Muscle layer of colon (tissue), 2 donors: Measurements from ENCODE around the gene DAPK1.

Experiments
- H3K27ac ChIP-seq: one replicate; pipeline ENCODE4 v1.7.0; 2013; ENCODE audit warnings: low read depth, mild to moderate bottlenecking, low read length, moderate library complexity
- H3K27me3 ChIP-seq, 2 donors: one replicate each; pipeline ENCODE4 v1.7.0; 2013; ENCODE audit warnings: low read length in 2 of 2, mild to moderate bottlenecking in 2 of 2; ENCODE audit not compliant: insufficient read depth in 2 of 2, control insufficient read depth in 1 of 2
- H3K36me3 ChIP-seq: one replicate; pipeline ENCODE4 v1.7.0; 2013; ENCODE audit warnings: mild to moderate bottlenecking, low read length; ENCODE audit not compliant: insufficient read depth
- H3K4me1 ChIP-seq: one replicate; pipeline ENCODE4 v1.7.0; 2013; ENCODE audit warnings: mild to moderate bottlenecking, low read length; ENCODE audit not compliant: insufficient read depth
- H3K4me3 ChIP-seq, 2 donors: one replicate each; pipeline ENCODE4 v1.7.0; 2013; ENCODE audit warnings: low read length in 2 of 2, low read depth in 1 of 2, mild to moderate bottlenecking in 1 of 2, moderate library complexity in 1 of 2
- H3K9ac ChIP-seq: one replicate; pipeline ENCODE4 v1.7.0; 2013; ENCODE audit warnings: low read length
- H3K9me3 ChIP-seq: one replicate; pipeline ENCODE4 v1.7.0; 2013; ENCODE audit warnings: mild to moderate bottlenecking, low read length
- donor health status: abdominal sarcoma.
- donor health status: Adenocarcinoma of cecum.

DAPK1 gene

DNA sequence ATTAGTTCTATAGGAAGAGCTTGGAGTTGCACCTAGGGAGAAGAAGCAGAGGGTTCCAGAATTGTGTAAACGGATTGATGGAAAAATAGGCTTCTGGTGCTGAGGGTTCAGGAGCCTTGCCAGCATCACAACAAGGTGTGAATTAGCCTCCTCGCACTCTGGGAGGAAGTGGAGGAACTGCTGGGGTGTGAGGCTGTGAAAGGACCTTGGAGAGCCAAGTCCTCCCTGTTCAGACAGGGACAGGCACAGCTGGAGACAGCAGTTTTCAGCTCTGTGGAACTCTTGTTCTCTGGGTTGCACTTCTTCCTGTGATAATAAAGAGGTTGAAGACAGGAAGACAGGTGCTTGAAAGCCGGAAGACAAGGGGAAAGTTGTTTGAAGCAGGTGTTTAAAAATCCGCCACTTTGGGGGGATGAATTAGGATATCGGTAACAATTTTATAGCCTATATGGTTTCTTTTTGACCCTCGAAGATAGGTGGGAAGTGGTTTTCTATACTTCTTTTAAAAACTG, 22.6 kb downstream of the DAPK1 start:
- Histone ChIP-seq H3K4me3 (no peak overlapping the region), H3K4me1 (peaks cover 45% of the 10 kb centered on the region), H3K27ac (no peak overlapping the region), H3K36me3 (no peaks in the 10 kb centered on the region), H3K27me3 (no peaks in the 10 kb centered on the region), H3K9ac (no peak overlapping the region), H3K9me3 (no peaks in the 10 kb centered on the region)

DNA sequence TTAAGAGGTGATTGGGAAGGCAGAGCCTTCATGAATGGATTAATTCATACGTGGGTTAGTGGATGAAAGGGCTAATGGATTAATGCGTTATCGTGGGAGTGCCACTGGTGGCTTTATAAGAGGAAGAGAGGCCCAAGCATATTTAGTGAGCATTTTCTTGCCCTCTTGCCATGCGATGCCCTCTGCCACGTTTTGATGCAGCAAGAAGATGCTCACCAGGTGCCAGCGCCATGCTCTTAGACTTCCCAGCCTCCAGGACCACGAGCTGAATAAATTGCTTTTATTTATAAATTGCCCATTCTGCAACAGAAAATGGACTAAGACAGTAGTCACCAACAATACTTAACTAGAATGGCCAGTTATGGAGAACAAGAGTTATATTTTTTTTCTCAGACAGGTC, 24.2 kb downstream of the DAPK1 start:
- no peak overlapping the region for H3K9ac ChIP-seq
- H3K9me3 ChIP-seq: no peaks in the 10 kb centered on the region
- no peak overlapping the region for H3K4me3 ChIP-seq
- H3K27ac ChIP-seq: no peak overlapping the region
- H3K27me3 ChIP-seq: no peaks in the 10 kb centered on the region
- H3K36me3 ChIP-seq: no peaks in the 10 kb centered on the region
- H3K4me1 ChIP-seq: peaks cover 29% of the 10 kb centered on the region

DNA sequence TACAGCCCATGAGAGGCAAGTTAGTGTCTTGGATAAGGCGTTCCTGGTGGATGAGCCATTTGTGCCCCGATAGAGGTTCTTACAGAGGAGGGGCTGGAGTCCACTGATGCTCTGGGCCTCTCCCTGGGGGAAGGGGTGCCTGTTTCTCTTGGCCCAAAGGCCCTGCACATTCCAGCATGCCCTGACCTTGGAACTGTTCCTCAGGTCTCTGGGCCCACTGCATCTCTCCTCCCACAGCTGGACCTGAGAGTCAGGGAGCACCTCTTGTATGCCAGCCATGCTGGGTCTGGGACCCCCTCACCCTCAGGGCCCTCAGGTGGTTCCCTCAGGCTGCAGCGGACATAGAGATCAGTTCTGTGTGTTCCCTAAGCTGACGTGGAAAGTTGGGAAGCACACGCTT, 26.4 kb downstream of the DAPK1 start:
- no peaks in the 10 kb centered on the region for H3K27me3 ChIP-seq
- peaks cover 37% of the 10 kb centered on the region for H3K4me1 ChIP-seq
- no peak overlapping the region for H3K4me3 ChIP-seq
- H3K27ac ChIP-seq: no peak overlapping the region
- H3K9ac ChIP-seq: no peak overlapping the region
- no peaks in the 10 kb centered on the region for H3K9me3 ChIP-seq
- no peaks in the 10 kb centered on the region for H3K36me3 ChIP-seq

DNA sequence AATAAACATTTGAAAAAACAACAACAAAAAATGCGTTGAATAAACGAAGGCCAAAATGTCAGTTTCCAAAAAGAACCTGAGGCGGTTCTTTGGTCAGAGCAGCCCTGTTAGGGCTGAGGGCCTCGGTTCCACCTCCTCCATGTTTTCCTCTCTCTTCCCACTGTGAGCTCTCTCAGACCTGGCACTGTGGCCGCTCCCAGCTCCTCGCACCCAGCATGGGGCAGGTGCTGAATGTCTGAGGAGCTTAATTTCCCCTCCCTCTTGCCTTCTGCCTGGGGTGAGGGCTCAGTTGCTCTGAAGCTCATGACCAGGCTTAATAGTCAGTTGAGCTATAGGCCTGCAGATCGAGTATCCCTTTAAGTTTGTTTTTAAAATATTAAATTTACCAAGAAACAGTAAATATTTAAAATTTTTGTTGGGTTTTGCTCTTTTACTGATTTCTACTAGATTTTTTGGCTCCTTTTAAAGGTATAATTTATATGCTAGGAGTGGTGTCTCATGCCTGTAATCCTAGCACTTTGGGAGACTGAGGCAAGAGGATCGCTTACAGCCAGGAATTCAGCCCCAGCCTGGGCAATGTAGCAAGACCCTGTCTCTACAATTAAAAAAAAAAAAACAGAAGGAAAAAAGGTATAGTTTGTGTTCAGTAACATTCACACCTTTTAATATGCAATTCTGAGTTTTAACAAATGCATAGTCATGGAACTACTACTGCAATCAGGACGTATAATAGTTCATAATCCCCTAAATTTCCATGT, 28.1 kb downstream of the DAPK1 start:
- Histone ChIP-seq H3K4me1 (peaks cover 46% of the 10 kb centered on the region), H3K36me3 (no peaks in the 10 kb centered on the region), H3K4me3 (no peak overlapping the region), H3K9me3 (no peaks in the 10 kb centered on the region), H3K27ac (no peak overlapping the region), H3K27me3 (no peaks in the 10 kb centered on the region), H3K9ac (no peak overlapping the region)

DNA sequence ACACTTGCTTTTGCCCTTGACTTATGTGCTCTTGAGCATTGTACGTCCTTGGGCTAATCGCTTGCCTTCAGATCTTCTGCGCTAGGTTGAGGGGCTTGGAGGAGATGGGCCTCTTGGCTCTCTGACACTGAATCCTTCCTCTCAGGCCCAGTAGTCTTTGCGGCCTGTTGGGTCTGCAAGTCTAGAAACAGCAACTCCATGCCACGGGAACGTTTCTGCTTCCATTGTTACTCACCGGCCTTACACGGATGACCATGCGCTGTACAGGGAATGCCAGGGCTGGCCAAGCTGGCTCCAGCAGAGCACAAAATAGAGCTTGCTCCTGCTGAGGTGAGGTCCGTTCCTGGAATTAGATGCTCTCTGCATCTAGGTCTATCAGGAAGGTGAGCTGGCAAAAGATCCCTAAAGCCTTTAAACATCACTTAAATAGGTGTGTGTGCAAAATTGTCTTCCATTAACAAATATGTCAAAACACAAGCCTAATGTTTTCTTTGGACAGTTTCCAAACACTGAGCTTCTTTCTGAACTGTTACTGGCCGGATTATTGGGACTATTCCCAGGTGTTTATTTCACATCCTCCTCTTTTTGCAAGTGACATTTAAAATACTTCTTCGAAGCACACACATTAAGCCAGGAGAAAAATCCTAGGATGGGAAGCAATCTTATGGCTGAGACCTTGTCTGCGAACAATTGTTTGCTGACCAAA, 29.7 kb downstream of the DAPK1 start:
- Histone ChIP-seq H3K9me3 (no peaks in the 10 kb centered on the region), H3K27ac (no peak overlapping the region), H3K4me1 (peaks cover 62% of the 10 kb centered on the region), H3K9ac (no peak overlapping the region), H3K36me3 (no peaks in the 10 kb centered on the region), H3K4me3 (no peak overlapping the region), H3K27me3 (no peaks in the 10 kb centered on the region)

DNA sequence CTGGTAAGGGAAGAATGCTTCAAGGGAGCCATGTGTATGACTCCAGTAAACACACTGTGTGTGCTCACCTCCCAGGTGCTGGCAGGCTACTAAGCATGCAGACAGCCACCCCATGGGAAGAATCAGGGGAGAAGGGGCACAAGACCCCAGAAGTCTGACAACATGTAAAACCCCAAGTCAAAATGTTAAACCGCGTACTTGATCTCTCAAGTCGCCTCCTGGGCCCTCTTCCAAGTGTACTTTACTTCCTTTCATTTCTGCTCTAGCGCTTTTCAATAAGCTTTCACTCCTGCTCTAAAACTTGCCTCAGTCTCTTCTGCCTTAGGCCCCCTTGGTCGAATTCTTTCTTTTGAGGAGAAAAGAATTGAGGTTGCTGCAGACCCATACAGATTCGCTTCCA, 31.3 kb downstream of the DAPK1 start:
- H3K27me3 ChIP-seq: no peaks in the 10 kb centered on the region
- H3K9ac ChIP-seq: no peak overlapping the region
- H3K36me3 ChIP-seq: no peaks in the 10 kb centered on the region
- H3K4me3 ChIP-seq: no peak overlapping the region
- peaks cover 70% of the 10 kb centered on the region for H3K4me1 ChIP-seq
- no peaks in the 10 kb centered on the region for H3K9me3 ChIP-seq
- H3K27ac ChIP-seq: no peak overlapping the region

DNA sequence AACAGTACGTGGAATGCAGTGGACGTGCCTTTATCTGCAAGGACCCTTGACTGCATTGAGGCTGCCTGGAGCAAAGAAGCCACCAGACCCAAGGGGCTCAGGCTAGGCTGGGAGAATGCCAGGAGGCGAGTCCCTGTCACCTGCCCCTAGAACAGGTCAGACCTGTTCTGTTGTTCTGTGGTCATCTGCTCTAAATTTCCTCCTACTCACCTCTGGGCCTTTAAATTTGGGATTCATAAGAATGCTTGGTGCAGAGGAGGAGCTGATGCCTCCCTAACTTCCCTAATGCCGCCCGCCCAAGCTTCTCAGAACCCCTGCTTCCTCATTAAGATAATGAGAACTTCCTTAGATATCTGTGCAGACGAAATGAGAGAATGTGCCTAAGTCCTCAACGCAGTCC, 32.0 kb downstream of the DAPK1 start:
- Histone ChIP-seq H3K9ac (no peak overlapping the region), H3K4me3 (no peak overlapping the region), H3K9me3 (no peaks in the 10 kb centered on the region), H3K27me3 (no peaks in the 10 kb centered on the region), H3K36me3 (no peaks in the 10 kb centered on the region), H3K27ac (peak overlapping the region; percentile 43), H3K4me1 (peaks cover 67% of the 10 kb centered on the region)

DNA sequence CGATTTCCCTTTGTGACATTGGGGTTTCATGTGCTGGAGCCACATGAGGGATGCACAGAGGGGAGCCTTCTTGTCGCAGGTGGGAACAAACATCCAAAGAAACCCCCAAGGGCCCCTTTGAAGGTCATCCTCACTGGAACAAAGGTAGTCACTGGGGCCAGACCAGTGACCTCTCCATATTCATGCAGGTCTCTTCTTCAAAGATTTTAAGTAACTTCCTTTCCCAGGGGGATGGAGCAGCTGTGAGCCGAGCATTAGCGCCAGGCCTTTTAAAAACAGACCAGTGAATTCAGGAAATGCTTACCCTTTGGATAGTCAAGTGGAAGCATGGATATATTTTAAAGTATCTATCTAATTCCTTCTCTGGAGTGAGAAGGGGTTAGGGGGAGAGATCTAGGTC, 33.0 kb downstream of the DAPK1 start:
- H3K4me3 ChIP-seq: no peak overlapping the region
- H3K4me1 ChIP-seq: peaks cover 68% of the 10 kb centered on the region
- no peaks in the 10 kb centered on the region for H3K36me3 ChIP-seq
- H3K9ac ChIP-seq: no peak overlapping the region
- H3K27me3 ChIP-seq: no peaks in the 10 kb centered on the region
- H3K9me3 ChIP-seq: no peaks in the 10 kb centered on the region
- peak overlapping the region; percentile 43 for H3K27ac ChIP-seq

DNA sequence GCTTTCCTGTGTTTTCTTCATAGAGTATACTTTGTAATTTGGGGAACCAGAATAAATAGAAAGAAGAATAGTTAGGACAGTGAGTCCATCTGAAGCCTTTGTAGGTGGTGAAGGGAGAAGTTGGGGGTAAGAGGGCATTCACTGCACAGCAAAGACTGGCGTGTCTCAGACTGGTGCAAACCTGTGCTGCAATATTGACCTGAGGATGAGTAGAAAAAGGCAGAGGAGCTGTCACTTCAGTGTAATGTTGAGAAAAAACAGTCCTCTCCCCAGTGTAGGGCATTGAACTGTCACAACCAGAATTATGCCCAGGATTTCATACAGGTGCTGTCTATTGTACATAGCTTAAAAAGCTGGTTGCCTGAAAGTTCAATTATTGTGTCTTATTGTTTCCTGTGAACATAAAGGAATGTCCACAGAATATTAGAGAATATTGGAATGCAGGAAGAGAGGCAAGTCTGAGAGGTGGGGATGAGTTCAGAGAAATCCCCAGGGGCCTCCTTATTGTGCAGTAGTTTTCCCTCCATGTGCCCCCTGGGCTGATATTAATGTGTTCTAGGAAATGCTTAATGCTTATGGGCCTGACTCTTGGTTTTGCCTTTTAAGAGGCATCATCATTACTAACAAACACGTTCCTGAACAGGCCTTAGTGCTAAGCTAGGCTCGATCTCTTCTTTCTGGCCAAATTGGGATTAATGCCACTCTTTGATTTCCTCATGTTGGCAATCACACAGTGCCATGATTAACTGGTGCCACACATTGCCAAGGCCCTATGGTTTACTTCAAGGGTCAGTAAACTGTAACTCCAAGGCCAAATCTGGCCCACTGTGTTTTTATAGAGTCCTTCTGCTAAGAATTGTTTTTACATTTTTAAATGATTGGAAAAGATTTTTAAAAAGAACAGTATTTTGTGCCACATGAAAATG, 34.0 kb downstream of the DAPK1 start:
- no peaks in the 10 kb centered on the region for H3K27me3 ChIP-seq
- no peaks in the 10 kb centered on the region for H3K36me3 ChIP-seq
- H3K9me3 ChIP-seq: no peaks in the 10 kb centered on the region
- no peak overlapping the region for H3K4me3 ChIP-seq
- peaks cover 74% of the 10 kb centered on the region for H3K4me1 ChIP-seq
- no peak overlapping the region for H3K9ac ChIP-seq
- H3K27ac ChIP-seq: peak overlapping the region; percentile 59

DNA sequence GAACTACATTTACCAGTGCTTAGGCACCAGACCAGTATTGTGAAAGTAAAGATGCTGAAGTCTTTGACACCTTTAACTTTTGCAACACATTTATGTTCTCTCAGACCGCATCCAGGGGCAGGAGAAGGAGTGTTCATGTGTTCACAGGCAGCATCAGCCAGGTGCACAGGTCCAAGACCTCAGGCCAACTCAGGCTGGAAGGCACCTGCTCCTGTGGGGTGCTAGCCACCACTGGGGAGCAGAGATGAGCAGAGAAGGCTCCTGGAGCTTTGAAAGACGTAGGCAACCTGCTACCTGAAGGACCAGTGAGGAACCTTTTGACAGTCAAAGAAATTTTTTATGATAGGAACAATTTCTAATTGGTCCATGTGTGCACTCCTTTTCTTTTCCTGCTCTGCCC, 35.6 kb downstream of the DAPK1 start:
- H3K27me3 ChIP-seq: no peaks in the 10 kb centered on the region
- no peaks in the 10 kb centered on the region for H3K9me3 ChIP-seq
- H3K27ac ChIP-seq: no peak overlapping the region
- H3K4me1 ChIP-seq: peaks cover 60% of the 10 kb centered on the region
- no peak overlapping the region for H3K9ac ChIP-seq
- H3K4me3 ChIP-seq: no peak overlapping the region
- no peaks in the 10 kb centered on the region for H3K36me3 ChIP-seq

DNA sequence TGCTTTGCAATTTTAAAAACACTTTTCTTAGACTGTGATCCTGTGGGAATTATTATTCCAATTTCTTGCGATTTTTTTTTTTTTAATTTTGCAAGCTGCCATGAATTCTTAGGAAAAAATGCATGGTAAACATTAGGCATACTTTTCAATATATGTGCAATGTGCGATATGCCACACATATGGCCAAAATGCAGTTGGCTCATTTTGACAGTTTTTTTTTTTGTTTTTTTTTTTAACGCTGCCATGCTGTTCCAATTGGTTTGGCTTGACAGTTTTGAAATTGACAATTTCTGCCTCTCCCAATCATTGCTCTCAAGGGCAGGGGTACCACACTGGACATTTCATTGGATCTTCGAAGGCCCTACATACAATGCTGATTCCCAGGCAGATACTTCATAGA, 36.4 kb downstream of the DAPK1 start:
- Histone ChIP-seq H3K4me1 (peaks cover 54% of the 10 kb centered on the region), H3K9me3 (no peaks in the 10 kb centered on the region), H3K36me3 (no peaks in the 10 kb centered on the region), H3K27ac (no peak overlapping the region), H3K4me3 (no peak overlapping the region), H3K27me3 (no peaks in the 10 kb centered on the region), H3K9ac (no peak overlapping the region)
